Stomach (tissue), 9 donors: Measurements from ENCODE around the gene RAD54L. TPM values are rescaled to one million over a fixed set of nuclear protein-coding genes. Genes with fewer than 3 reads are reported as not detected.

Source experiments
- DNase-seq, 2 donors: peaks; one replicate each; pipeline versions ENCODE4 v3.0.0 to v3.0.0-alpha.2; 2013 to 2019
- H3K27ac ChIP-seq, 5 donors: fragments of 200-600 bp in 4 of 5; sonication (generic) in 4 of 5; one replicate each; pipeline ENCODE4 v1.5.1; 2013 to 2019; ENCODE audit warnings: mild to moderate bottlenecking in 1 of 5, moderate library complexity in 1 of 5
- H3K27me3 ChIP-seq, 3 donors: fragments of 200-600 bp; sonication (generic); one replicate each; pipeline ENCODE4 v1.5.1; 2017 to 2019; ENCODE audit warnings: mixed run types in 1 of 3
- H3K36me3 ChIP-seq, 4 donors: fragments of 200-600 bp; sonication (generic); 1 replicate in 3 of 4; 2 replicates in 1 of 4; pipeline ENCODE4 v1.5.1; 2016 to 2019
- H3K4me1 ChIP-seq, 4 donors: fragments of 200-600 bp; sonication (generic); one replicate each; pipeline ENCODE4 v1.5.1; 2016 to 2019
- H3K4me3 ChIP-seq, 4 donors: fragments of 200-600 bp; sonication (generic) in 3 of 4; one replicate each; pipeline ENCODE4 v1.5.1; 2016 to 2019; ENCODE audit warnings: mild to moderate bottlenecking in 1 of 4
- H3K9me3 ChIP-seq, 4 donors: fragments of 200-600 bp; sonication (generic); one replicate each; pipeline ENCODE4 v1.5.1; 2016 to 2019
- EP300 ChIP-seq: sonication (generic); formaldehyde crosslinking; IDR thresholded peaks from one replicate; pipeline ENCODE4 v1.6.1; 2017; ENCODE audit warnings: antibody characterized with exemption
- POLR2A ChIP-seq, 4 donors: fragments of 450-650 bp; IDR thresholded peaks; one replicate each; pipeline ENCODE4 v1.6.1; 2016; ENCODE audit warnings: antibody characterized with exemption in 4 of 4, control low read depth in 2 of 4, mild to moderate bottlenecking in 1 of 4, moderate library complexity in 1 of 4
- POLR2AphosphoS5 ChIP-seq, 3 donors: sonication (generic); formaldehyde crosslinking; IDR thresholded peaks; one replicate each; pipeline ENCODE4 v1.6.1; 2016; ENCODE audit warnings: antibody characterized with exemption in 3 of 3
- WGBS, 5 donors: extraction: QIAGEN DNeasy Blood & Tissue Kit in 3 of 5; methylation state at CpG; one replicate each; pipeline versions ENCODE4 v1.1.5 to v1.1.7; 2013 to 2018; 5-methylcytosine and 5-hydroxymethylcytosine counted together
- intact Hi-C: fragments of 100-400 bp; cut with DNase I; formaldehyde crosslinking; loops from one replicate; pipeline ENCODE4 v1.15.1; 2023; ENCODE audit warnings: low total_unique reads
- polyA plus RNA-seq, 3 donors: library from polyadenylated mRNA; stranded (reverse); fragments of 200-250 nt; gene quantifications; one replicate each; pipeline ENCODE4 v1.2.3, GENCODE V29; 2013
- total RNA-seq, 5 donors: library from RNA; depleted of rRNA; stranded (reverse); fragments of >200 nt; gene quantifications; one replicate each; pipeline versions ENCODE4 v1.1.0 to v1.2.3, GENCODE V29; 2014 to 2016
- TF ChIP-seq, protein P1 (sequence below), 7 experiments: fragments of 450-650 bp in 4 of 7; fragments of 200-600 bp in 3 of 7; sonication (generic) in 3 of 7; IDR thresholded peaks; one replicate each; pipeline ENCODE4 v1.5.1; 2016 to 2019; ENCODE audit warnings: antibody characterized with exemption in 7 of 7, control low read depth in 2 of 7, mild to moderate bottlenecking in 1 of 7
- donor health status: healthy with polysubstance abuse.
- donor health status: Bipolar disorder and iron deficiency.
- donor health status: healthy.

The RAD54L gene
- total and polyA plus RNA-seq, 8 donors = 0.45 to 99.6 (median 3.5) TPM

DNA sequence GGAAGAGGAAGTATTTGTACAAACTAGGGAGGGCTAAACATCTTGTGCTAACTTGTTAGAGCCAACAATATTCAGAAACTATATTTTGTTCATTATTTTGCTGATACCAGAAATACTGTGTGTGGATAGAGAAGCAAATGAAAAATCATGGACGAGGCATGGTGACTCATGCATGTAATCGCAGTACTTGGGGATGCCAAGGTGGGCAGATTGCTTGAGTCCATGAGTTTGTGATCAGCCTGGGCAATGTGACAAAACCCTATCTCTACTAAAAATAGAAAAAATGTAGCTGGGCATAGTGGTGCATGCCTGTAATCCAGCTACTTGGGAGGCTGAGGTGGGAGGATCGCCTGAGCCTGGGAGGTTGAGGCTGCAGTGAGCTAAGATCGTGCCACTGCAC is 42.4 kb downstream of the RAD54L start:
- Histone ChIP-seq H3K9me3 (no peaks in the 10 kb centered on the region), H3K36me3 (peaks cover 19 to 86% (median 83%) of the 10 kb centered on the region in 4 donors), H3K27ac (no peak overlapping the region), H3K27me3 (no peaks in the 10 kb centered on the region), H3K4me1 (no peaks in the 10 kb centered on the region), H3K4me3 (no peak overlapping the region)
- TF ChIP-seq, protein P1, sequence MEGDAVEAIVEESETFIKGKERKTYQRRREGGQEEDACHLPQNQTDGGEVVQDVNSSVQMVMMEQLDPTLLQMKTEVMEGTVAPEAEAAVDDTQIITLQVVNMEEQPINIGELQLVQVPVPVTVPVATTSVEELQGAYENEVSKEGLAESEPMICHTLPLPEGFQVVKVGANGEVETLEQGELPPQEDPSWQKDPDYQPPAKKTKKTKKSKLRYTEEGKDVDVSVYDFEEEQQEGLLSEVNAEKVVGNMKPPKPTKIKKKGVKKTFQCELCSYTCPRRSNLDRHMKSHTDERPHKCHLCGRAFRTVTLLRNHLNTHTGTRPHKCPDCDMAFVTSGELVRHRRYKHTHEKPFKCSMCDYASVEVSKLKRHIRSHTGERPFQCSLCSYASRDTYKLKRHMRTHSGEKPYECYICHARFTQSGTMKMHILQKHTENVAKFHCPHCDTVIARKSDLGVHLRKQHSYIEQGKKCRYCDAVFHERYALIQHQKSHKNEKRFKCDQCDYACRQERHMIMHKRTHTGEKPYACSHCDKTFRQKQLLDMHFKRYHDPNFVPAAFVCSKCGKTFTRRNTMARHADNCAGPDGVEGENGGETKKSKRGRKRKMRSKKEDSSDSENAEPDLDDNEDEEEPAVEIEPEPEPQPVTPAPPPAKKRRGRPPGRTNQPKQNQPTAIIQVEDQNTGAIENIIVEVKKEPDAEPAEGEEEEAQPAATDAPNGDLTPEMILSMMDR (IDR thresholded peaks at IDR 0.05) = no peak
- TF ChIP-seq POLR2AphosphoS5 (IDR thresholded peaks at IDR 0.05) (no peak), POLR2A (IDR thresholded peaks at IDR 0.05) (no peak), EP300 (no peak)
- 91 to 98% (median 95%) methylated on average over 4 of the region's 4 CpGs for WGBS, 5 donors
- no peak for DNase-seq
- intact Hi-C loops = no loop called here

- intact Hi-C loops = no loop called here
- Histone ChIP-seq H3K36me3 (peaks cover 21 to 72% (median 66%) of the 10 kb centered on the region in 4 donors), H3K9me3 (no peaks in the 10 kb centered on the region), H3K4me1 (peaks cover 7 to 22% (median 12%) of the 10 kb centered on the region in 4 donors), H3K27me3 (no peaks in the 10 kb centered on the region), H3K4me3 (no peak overlapping the region), H3K27ac (no peak overlapping the region)
- 92 to 97% (median 95%) methylated on average over 2 of the region's 2 CpGs for WGBS, 5 donors
- DNase-seq = no peak
- TF ChIP-seq EP300 = no peak
- no peak for TF ChIP-seq POLR2A (IDR thresholded peaks at IDR 0.05)
- TF ChIP-seq POLR2AphosphoS5 (IDR thresholded peaks at IDR 0.05) = no peak
- TF ChIP-seq, protein P1 (IDR thresholded peaks at IDR 0.05) = no peak
Observed at GRCh38 chr1:46295306-46295705, 47.7 kb downstream of the RAD54L start.

DNA sequence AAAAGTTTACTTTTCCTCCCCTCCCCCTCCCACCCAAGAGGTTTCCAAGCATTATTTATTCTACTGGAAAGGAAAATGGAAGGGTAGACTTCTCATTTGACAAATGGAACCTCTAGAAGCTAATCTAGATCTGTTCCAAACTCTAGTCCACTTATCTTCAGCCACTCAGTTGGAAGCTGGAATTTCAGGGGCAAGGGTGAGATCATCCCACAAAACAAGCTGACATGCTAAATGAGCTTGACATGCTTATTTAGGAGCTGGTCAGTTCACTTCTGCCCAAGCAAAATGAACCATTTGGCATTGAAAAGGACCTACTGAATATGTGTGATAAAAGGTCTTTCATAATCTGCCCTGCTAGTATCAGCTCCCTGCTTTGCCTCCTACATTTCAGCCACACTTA is 50.8 kb downstream of the RAD54L start:
- Histone ChIP-seq H3K4me3 (no peak overlapping the region), H3K4me1 (peaks cover 23 to 37% (median 28%) of the 10 kb centered on the region in 4 donors), H3K36me3 (peaks cover 21 to 47% (median 47%) of the 10 kb centered on the region in 4 donors), H3K27me3 (no peaks in the 10 kb centered on the region), H3K9me3 (no peaks in the 10 kb centered on the region), H3K27ac (peak overlapping the region in 1 of 5 donors; percentile 27)
- DNase-seq = no peak
- intact Hi-C loops = no loop called here
- TF ChIP-seq, protein P1 (IDR thresholded peaks at IDR 0.05) = no peak
- TF ChIP-seq POLR2A (IDR thresholded peaks at IDR 0.05) = no peak
- no peak for TF ChIP-seq EP300
- no peak for TF ChIP-seq POLR2AphosphoS5 (IDR thresholded peaks at IDR 0.05)

DNA sequence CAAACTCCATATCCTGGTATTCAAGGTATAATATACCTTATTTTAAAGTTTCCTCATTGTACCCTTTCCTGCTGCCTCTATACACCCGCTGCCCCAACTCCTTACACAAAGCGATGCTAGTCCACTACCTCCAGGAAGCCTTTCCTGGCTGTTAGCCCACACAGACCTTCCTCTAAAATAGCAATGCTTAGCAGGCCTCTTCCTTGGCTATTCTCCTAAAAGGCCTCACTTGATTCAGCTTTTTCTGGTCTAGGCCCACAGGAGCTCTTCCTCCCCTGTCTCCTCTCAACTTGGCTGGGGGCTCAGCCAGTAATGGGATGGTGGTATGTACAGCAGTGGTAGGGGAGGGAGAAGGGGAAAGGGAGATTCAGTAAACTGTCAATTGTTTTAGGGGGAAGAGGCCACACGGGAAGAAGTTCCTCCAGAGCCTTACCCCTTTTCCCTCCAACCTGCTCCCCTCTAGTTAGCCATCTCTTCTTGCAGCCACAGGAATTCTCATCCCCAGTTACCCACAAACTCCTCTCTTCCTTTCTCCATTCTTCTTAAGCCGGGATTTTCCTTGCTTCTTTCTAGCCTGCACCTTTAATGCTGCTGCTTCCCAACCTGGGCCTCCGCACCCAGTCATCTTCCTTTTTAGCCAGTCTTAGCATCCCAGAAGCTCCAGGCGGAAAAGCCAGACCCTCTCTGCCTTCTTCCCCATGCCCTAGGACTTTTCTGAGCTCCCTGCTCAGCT is 53.3 kb downstream of the RAD54L start:
- peak in 1 of 2 donors; percentile 70 for DNase-seq
- WGBS, 5 donors = 25 to 39% (median 36%) methylated on average over 6 of the region's 6 CpGs
- Histone ChIP-seq H3K4me3 (peak overlapping the region; percentile 81 to 95 (median 88)), H3K4me1 (peaks cover 30 to 56% (median 44%) of the 10 kb centered on the region in 4 donors), H3K36me3 (peaks cover 15 to 23% (median 22%) of the 10 kb centered on the region in 4 donors), H3K27ac (peak overlapping the region; percentile 90 to 100 (median 97)), H3K27me3 (no peaks in the 10 kb centered on the region), H3K9me3 (no peaks in the 10 kb centered on the region)
- intact Hi-C loops = no loop called here
- no peak for TF ChIP-seq POLR2AphosphoS5 (IDR thresholded peaks at IDR 0.05)
- TF ChIP-seq POLR2A (IDR thresholded peaks at IDR 0.05) = no peak
- TF ChIP-seq EP300 = no peak
- TF ChIP-seq, protein P1 (IDR thresholded peaks at IDR 0.05) = no peak
